GM18505 (cell line): Measurements from ENCODE around the gene SPACA7.

ENCODE experiments used
- ATAC-seq: cut with Tn5 transposase; IDR thresholded peaks from one replicate; pipeline ENCODE4 v1.9.1; 2021; ENCODE audit not compliant: unreplicated experiment
- POLR2A ChIP-seq: IDR thresholded peaks from 4 replicates; pipeline ENCODE4 v1.6.1; 2011; ENCODE audit warnings: borderline replicate concordance; ENCODE audit not compliant: insufficient read depth, insufficient read length; ENCODE audit errors: extremely low read depth

SPACA7 gene

DNA sequence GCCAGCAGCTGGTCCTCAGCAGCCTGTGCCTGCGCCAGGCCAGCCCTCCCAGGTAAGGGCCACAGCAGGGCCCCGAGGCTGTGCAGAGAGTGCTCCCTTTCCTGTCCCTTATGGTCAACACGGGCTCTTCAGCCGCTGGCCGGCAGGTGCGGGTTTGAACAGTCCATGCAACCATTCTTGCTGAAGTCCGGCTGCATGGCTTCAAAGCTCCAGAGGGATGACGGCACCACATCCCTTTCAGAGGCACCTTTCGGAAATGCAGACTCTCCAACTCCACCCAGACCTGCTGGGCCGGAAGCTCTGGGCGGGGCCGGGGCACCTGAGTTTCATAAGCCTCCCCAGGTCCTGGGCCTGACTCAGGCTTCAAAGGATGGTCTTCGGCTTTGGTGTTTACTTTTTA, 81.3 kb downstream of the SPACA7 start:
- TF ChIP-seq POLR2A: no peak
- no peak for ATAC-seq

DNA sequence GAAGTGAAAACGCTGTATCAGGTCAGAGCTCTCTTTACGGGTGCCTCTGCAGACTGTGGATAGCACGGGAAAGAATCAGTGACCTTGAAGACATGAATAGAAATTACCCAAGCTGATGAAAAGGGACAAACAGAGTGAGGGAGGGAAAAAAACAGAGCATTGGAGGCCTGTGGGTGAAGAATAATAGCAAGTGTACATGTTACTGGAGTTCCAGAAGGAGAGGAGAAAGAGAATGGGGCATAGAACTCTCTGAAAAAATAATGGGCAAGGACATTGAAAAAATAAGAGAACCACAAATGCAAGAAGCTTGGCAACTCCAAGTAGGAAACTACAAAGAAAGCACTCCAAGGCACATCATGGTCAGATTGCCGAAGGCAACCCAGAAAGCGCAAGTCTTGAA, 86.3 kb downstream of the SPACA7 start:
- no peak for TF ChIP-seq POLR2A
- ATAC-seq: no peak

DNA sequence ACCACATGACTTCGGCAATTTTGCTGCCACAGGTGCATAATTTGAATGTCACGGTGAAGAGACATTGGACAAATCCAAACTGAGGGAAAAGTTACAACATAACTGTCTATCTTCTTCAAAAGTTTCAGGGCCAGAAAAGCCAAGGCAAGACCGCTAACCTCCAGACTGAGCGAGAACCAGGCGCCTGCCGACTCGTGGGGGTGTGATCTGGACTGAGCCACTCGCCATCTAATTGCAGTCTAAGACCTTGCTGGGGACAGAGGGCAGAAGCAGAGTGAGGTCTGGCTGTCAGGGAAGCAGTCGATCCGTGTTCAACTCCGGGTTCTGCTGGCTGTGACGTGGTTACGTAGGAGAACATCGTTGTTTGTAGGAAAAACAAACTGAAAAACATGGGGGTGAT, 88.6 kb downstream of the SPACA7 start:
- no peak for ATAC-seq
- TF ChIP-seq POLR2A: no peak

DNA sequence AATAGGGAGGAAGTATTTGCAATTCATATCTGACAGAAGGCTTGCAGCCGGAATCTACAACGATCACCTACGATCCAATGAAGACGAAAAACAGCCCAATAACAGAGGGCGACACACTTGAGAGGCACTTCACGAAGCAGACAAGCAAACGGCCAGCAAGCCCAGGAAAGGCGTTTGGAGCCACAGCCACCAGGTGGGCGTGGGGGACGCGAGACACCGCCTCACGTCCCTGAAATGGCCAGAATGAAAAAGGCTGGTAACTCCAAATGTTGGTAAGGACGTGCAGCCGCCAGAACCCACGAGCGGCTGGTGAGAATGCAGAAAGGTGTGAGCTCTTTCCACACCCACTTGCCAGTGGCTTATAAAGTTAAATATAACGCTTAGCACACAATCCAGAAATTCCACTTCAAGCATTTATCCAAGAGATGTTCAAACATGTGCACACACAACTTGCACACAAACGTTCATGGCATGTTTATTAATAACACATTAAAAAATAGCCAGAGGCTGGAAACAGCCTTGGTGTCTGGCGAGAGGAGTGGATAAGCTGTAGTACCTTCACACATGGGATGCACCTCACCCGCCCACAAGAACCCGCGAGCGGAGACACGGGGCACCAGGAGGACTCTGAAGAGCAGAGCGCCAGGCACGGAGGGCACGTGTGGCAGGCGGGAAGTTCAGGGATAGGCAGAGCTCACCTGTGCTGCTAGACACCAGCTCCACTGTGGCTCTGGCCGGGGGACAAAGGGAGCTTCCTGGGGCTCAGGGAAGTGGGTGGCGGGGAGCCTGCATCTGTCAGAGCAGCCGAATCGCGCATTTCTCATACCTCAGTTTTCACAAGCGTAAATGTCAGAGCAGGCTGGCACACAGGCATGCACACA, 89.3 kb downstream of the SPACA7 start:
- TF ChIP-seq POLR2A: no peak

DNA sequence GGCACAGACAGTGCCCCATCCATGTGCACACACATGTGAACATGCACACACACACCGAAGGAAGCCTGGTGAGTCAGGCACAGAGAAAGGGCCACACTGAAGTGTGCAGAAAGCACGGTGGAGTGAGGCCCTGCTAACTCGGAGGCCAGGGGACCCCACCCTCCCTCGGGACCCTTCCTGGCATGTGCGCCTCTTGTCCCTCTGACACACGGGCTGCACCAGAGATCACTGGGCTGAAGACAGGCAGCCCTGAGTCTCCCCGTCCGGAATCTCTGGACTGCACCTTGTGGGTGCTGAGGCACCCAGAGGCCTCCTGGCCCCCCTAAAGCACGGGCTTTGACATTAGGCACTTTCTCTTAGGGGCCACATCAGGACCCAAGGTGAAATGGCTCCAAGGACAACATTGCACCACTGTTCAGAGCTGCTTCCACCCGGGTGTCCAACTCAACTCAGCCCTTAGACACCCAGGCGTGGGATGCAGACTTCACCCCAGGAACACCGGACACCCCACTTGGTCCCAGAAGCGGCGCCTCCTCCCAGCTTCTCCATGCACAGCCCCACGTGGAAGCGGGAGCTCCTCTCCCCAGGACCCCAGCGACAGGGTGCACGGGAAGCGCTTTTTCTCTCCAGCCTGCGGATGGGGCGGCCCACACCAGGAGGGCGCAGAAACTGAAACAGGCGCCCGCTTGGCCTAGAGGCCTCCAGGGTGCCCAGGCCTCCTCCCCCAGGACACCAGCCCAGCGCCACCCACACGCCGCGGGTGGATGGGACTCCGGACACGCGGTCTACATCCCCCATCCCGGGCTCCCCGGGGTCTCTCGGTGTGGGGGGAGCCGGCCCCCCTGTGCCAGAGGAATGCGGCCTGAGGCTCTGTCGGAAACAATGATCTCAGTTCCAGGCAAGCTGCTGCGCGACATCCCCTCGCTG, 90.2 kb downstream of the SPACA7 start:
- no peak for ATAC-seq

More for the DNA sequence above, 89.3 kb downstream of the SPACA7 start:
- ATAC-seq: no peak

DNA sequence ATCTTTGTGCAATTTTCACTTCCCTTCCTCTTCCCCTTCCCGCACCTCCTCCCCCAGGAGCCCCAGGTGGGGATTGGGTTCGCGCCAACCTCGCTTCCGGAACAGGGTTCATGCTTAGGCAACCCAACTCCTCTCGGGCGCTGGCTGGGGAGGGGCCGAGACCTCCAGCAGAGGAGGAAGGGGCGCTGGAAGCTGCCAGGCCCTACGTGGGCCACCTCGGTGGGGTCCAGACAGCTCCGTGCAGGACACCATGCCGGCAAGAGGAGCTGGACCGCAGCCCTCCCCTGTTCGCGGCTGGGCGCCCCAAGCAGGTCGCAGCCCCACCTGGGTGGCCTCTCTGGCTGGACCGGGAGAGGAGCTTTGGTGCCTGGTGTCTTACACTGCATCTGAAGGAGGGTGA, 91.1 kb downstream of the SPACA7 start:
- no peak for ATAC-seq
- TF ChIP-seq POLR2A: no peak

More for the DNA sequence above, 90.2 kb downstream of the SPACA7 start:
- no peak for TF ChIP-seq POLR2A

DNA sequence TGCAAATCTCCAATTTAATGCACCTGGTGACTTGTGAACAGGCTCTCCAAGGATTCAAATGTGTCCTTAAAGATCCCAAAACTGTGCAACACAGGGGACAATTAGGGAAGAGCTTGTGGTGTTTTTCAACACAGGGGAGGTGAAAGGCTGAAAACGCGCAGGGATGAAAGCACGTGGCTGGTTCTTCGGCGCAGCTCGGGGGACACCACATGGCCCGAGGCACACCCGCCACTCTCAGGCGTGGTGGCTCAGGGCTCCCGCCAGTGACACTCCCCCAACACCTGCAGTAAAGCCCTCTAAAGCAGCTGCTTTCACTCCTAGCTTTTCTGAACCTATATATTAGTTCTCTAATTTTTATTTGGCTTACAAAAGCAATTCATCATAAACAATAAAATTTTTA, 91.9 kb downstream of the SPACA7 start:
- TF ChIP-seq POLR2A: no peak
- no peak for ATAC-seq

DNA sequence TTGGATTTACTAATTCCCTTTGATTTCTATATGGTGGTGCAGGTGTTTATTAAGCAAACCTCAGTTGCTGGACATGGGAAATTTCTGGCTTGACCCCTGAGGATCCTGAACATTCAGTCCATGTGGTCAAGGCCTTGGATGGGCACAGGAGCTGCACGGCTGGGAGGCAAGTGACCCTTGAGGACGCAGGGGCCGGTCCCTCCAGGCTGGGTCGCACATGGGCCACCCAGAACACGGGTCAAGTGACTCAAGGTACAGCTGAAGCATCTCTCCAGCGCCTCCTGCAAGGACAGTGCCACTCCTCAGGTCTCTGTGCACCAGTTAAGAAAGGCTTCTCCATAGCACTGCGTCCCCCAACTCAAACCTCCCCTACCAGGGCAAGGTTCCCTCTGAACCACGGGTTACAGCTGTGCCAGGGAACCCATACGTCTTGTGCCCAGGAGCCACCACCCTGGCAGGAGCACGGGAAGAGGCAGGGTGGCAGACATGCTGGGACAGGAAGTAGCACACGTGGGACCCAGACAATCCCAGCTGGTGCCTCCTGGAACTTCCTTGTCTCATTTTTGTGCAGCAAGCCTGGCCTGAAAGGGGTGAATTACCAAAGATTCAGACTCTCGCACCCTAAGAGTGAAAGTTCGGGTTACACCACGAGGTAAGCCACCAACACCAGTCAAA, 93.1 kb downstream of the SPACA7 start:
- no peak for TF ChIP-seq POLR2A
- ATAC-seq: no peak

DNA sequence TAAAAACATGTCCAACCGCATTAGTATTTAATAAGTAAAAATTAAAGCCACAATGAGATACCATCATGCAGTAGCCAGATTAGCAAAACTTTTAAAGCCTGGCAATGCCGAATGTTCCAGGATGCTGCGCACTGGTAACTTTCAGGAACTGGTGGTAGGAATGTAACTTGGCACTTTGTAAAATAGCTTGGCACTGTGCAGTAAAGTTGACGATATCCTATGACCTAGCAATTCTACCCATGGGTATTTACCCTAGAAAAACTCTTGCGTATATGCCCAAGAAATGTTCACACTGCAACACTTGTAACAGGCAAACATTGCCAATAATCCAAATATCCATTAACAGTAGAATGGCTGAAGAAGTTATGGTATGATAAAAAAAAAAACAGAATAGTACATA, 97.7 kb downstream of the SPACA7 start:
- no peak for TF ChIP-seq POLR2A
- ATAC-seq: no peak

DNA sequence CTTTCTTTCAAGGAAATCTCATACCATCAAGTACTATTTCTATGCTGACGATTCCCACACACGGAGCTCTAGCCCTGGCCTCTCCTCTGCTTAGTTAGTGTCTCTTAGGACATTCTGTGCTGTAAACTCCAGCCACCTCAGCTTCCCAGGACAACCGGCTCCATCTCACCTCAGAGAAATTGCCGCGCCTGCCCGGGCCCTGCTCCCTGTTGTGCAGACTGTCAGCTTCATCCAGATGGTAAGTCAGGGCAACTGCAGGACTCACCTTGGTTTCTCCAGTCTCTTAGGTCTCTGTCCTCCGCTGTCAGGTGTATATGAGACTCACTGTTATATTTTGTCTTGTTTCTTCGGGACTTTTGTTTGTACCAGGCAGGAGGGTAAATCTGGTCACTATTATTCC, 98.7 kb downstream of the SPACA7 start:
- ATAC-seq: no peak
- TF ChIP-seq POLR2A: no peak

DNA sequence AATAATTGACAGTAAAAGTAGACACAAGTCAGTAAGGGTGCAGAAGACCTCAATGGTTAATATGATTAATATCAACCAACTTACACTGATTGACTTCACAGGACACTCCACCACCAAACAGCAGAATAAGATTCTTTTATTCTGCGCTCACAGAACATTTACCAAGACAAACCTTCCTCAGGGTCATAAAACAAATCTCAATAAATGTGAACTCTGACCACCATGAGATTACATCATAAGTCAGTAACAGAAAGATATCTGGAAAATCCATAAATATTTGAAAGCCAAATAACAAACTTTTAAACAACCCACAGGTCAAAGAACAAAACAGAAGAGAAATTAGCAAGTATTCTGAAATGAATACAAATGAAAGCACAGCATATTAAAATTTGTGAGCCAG, 99.7 kb downstream of the SPACA7 start:
- no peak for TF ChIP-seq POLR2A
- ATAC-seq: no peak

DNA sequence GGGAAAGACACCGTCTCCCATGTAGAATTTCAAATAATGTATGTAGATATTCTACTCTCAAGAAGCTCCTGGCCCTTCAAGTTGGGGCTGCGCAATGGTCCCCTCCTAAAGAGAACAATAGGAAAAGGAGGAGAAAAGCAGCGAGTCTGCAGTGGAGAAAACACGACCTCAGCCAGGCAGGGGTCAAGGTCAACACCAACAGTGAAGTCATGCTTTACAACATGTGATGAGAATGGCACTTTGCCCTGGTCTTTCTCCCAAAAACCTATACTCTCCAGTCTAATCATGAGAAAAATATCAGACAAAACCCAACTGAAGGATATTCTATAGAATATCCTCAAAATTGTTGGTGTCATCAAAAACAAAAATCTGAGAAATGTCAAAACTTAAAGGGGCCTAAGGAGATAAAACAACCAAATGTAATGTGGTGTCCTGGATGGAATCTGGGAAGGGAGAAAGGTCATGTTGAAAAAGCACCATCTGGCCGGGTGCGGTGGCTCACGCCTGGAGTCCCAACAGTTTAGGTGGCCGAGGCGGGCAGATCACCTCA, 101.0 kb downstream of the SPACA7 start:
- no peak for ATAC-seq

DNA sequence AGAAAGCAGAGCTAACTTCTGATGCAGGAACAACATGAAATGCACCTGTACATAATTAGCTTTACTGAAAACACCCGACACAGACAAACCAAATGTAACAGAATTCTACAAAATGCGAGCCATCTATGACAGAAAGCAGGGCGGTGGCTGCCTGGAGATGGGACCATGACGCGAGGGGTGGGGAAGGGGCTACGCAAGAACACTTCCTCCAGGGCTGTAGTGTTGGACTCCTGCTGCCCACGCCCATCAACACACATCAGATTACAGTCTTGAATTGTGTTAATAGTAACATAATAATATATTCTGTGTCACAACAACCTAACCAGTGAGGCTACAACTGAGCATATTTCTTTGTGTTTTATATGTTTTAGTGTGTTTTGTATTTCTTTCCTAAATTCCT, 103.2 kb downstream of the SPACA7 start:
- TF ChIP-seq POLR2A: no peak
- ATAC-seq: no peak

More for the DNA sequence above, 101.0 kb downstream of the SPACA7 start:
- TF ChIP-seq POLR2A: no peak
